Mesendoderm (in vitro differentiated cells): Measurements from ENCODE around the gene NUSAP1.

Experiments used
- DNase-seq: peaks from one replicate; pipeline ENCODE4 v3.0.0; 2013
- H2AK5ac ChIP-seq: 2 replicates; pipeline ENCODE4 v1.6.1; 2013; ENCODE audit warnings: low read length, inconsistent platforms
- H2BK120ac ChIP-seq: 2 replicates; pipeline ENCODE4 v1.6.1; 2013; ENCODE audit warnings: low read depth, mild to moderate bottlenecking, low read length, moderate library complexity, mixed read lengths
- H2BK15ac ChIP-seq: replicated peaks from 2 replicates; pipeline ENCODE4 v1.6.1; 2013; ENCODE audit warnings: low read depth, mild to moderate bottlenecking, moderate library complexity
- H2BK5ac ChIP-seq: 2 replicates; pipeline ENCODE4 v1.6.1; 2013; ENCODE audit warnings: low read length, inconsistent platforms
- H3K18ac ChIP-seq: 2 replicates; pipeline ENCODE4 v1.6.1; 2013; ENCODE audit warnings: mild to moderate bottlenecking, low read length, mixed read lengths
- H3K23ac ChIP-seq: one replicate; pipeline ENCODE4 v1.6.1; 2013; ENCODE audit warnings: low read length
- H3K27ac ChIP-seq: 2 replicates; pipeline ENCODE4 v1.5.1; 2013; ENCODE audit warnings: low read depth, mild to moderate bottlenecking, inconsistent platforms, low read length, moderate library complexity
- H3K27me3 ChIP-seq: 2 replicates; pipeline ENCODE4 v1.6.1; 2013; ENCODE audit warnings: low read length, control low read depth, mild to moderate bottlenecking, inconsistent platforms; ENCODE audit not compliant: insufficient read depth, poor library complexity
- H3K36me3 ChIP-seq: 2 replicates; pipeline ENCODE4 v1.6.1; 2013; ENCODE audit warnings: low read length, inconsistent platforms; ENCODE audit not compliant: control insufficient read depth, insufficient read depth
- H3K4ac ChIP-seq: one replicate; pipeline ENCODE4 v1.6.1; 2013; ENCODE audit warnings: low read depth, mild to moderate bottlenecking, low read length, moderate library complexity
- H3K4me1 ChIP-seq: 2 replicates; pipeline ENCODE4 v1.6.1; 2013; ENCODE audit warnings: low read depth, low read length, inconsistent platforms; ENCODE audit not compliant: control insufficient read depth
- H3K4me2 ChIP-seq: 2 replicates; pipeline ENCODE4 v1.6.1; 2013; ENCODE audit warnings: low read length
- H3K4me3 ChIP-seq: 2 replicates; pipeline ENCODE4 v1.5.1; 2013; ENCODE audit warnings: mild to moderate bottlenecking, low read length
- H3K56ac ChIP-seq: one replicate; pipeline ENCODE4 v1.6.1; 2013; ENCODE audit warnings: low read length
- H3K79me1 ChIP-seq: 2 replicates; pipeline ENCODE4 v1.6.1; 2013; ENCODE audit warnings: low read length, inconsistent platforms
- H3K79me2 ChIP-seq: 2 replicates; pipeline ENCODE4 v1.6.1; 2013; ENCODE audit warnings: mild to moderate bottlenecking, low read length; ENCODE audit not compliant: control insufficient read depth, insufficient read depth
- H3K9ac ChIP-seq: 2 replicates; pipeline ENCODE4 v1.6.1; 2013; ENCODE audit warnings: low read length, inconsistent platforms
- H4K5ac ChIP-seq: one replicate; pipeline ENCODE4 v1.6.1; 2013; ENCODE audit warnings: low read length
- H4K8ac ChIP-seq: one replicate; pipeline ENCODE4 v1.6.1; 2013; ENCODE audit warnings: low read depth, mild to moderate bottlenecking, control low read depth, low read length, moderate library complexity
- WGBS: extraction: QIAGEN DNeasy Blood & Tissue Kit; methylation state at CpG from one replicate; pipeline ENCODE4 v1.1.7; 2013; ENCODE audit warnings: low lambda C conversion rate, missing lambda C conversion rate; ENCODE audit not compliant: insufficient coverage; ENCODE audit errors: extremely low coverage; 5-methylcytosine and 5-hydroxymethylcytosine counted together

Gene NUSAP1

GRCh38 chr15:41336549-41336948 is 3.9 kb downstream of the NUSAP1 start:
- no peak overlapping the region for H3K23ac ChIP-seq
- no peak overlapping the region for H3K56ac ChIP-seq
- H3K27ac ChIP-seq: no peak overlapping the region
- H3K4ac ChIP-seq: no peak overlapping the region
- H2BK120ac ChIP-seq: no peak overlapping the region
- no peak for DNase-seq
- H3K4me1 ChIP-seq: no peaks in the 10 kb centered on the region
- no peak overlapping the region for H2AK5ac ChIP-seq
- H3K79me1 ChIP-seq: peaks cover 23% of the 10 kb centered on the region
- H3K36me3 ChIP-seq: peaks cover 4% of the 10 kb centered on the region
- no peak overlapping the region for H3K4me3 ChIP-seq
- H4K5ac ChIP-seq: no peak overlapping the region
- H3K18ac ChIP-seq: no peak overlapping the region
- no peaks in the 10 kb centered on the region for H3K27me3 ChIP-seq
- peaks cover 49% of the 10 kb centered on the region for H3K79me2 ChIP-seq
- no peak overlapping the region for H3K4me2 ChIP-seq
- H2BK15ac ChIP-seq: no peak overlapping the region
- no peak overlapping the region for H2BK5ac ChIP-seq
- no peak overlapping the region for H3K9ac ChIP-seq
- no CpG with 5 or more reads among the region's 4 CpGs for WGBS
- H4K8ac ChIP-seq: no peak overlapping the region

DNA sequence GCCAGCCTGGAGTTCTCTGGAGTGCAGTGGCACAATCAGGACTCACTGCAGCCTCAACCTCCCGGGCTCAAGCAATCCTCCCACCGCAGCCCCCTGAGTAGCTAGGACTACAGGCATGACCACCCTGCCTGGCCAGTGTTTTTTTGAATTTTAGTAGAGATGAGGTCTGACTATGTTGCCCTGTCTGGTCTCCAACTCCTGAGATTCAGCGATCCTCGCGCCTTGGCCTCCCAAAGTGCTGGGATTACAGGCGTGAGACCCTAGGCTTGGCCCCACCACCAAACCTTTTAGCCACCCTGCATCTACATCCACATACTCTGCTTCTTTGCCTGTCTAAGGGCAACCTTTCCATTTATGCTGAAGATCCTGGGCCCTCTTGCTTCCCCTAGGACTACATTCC is 4.4 kb downstream of the NUSAP1 start:
- Histone ChIP-seq H2BK120ac (no peak overlapping the region), H4K8ac (no peak overlapping the region), H3K36me3 (peaks cover 7% of the 10 kb centered on the region), H3K23ac (no peak overlapping the region), H3K56ac (no peak overlapping the region), H3K18ac (no peak overlapping the region), H3K4me2 (no peak overlapping the region), H2BK15ac (no peak overlapping the region), H2AK5ac (no peak overlapping the region), H3K79me2 (peaks cover 52% of the 10 kb centered on the region), H3K4me3 (no peak overlapping the region), H3K4ac (no peak overlapping the region), H3K27ac (no peak overlapping the region), H2BK5ac (no peak overlapping the region), H3K27me3 (no peaks in the 10 kb centered on the region), H3K9ac (no peak overlapping the region), H3K4me1 (no peaks in the 10 kb centered on the region), H4K5ac (no peak overlapping the region), H3K79me1 (peaks cover 25% of the 10 kb centered on the region)
- WGBS: no CpG with 5 or more reads among the region's 6 CpGs
- DNase-seq: no peak

- peaks cover 25% of the 10 kb centered on the region for H3K79me1 ChIP-seq
- H3K4me1 ChIP-seq: no peaks in the 10 kb centered on the region
- no peak overlapping the region for H3K4me3 ChIP-seq
- no peak overlapping the region for H3K4ac ChIP-seq
- H3K27me3 ChIP-seq: no peaks in the 10 kb centered on the region
- no peak overlapping the region for H3K4me2 ChIP-seq
- peak overlapping the region; percentile 5 for H3K56ac ChIP-seq
- H2BK15ac ChIP-seq: no peak overlapping the region
- no peak overlapping the region for H4K8ac ChIP-seq
- H4K5ac ChIP-seq: no peak overlapping the region
- peak overlapping the region; percentile 28 for H3K9ac ChIP-seq
- H2BK120ac ChIP-seq: no peak overlapping the region
- peak; percentile 6 for DNase-seq
- no peak overlapping the region for H2AK5ac ChIP-seq
- H3K18ac ChIP-seq: no peak overlapping the region
- no peak overlapping the region for H2BK5ac ChIP-seq
- H3K27ac ChIP-seq: no peak overlapping the region
- H3K36me3 ChIP-seq: peaks cover 8% of the 10 kb centered on the region
- H3K23ac ChIP-seq: no peak overlapping the region
- peaks cover 52% of the 10 kb centered on the region for H3K79me2 ChIP-seq
- WGBS: no CpG with 5 or more reads among the region's 13 CpGs
Measured at GRCh38 chr15:41337631-41338522, 5.2 kb downstream of the NUSAP1 start.

DNA sequence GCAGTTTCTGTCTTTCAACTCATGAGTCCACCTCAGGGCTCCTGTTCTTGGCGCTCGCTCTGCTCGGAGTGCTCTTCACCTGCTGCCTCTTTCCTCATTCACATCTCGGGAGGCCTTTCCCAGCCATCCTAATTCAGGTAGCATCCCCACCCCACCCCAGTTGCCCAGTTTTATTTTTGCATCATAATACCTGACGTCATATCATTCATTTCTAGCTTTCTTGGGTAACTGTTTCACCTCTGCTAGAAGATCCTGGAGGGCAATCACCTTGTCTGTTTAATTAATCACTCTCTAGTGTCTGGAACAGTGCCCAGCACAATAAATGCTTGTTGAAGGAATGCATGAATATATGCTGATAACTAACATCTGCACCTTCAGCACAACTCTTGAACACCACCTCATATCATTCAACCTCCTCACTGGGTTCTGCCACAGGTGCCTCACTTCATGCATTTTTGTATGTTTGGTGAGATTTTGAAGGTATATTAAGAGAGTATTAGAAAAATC is 7.6 kb downstream of the NUSAP1 start:
- H3K4me2 ChIP-seq: no peak overlapping the region
- no peak overlapping the region for H3K4me3 ChIP-seq
- WGBS: no CpG with 5 or more reads among the region's 5 CpGs
- H3K9ac ChIP-seq: no peak overlapping the region
- H3K79me2 ChIP-seq: peaks cover 37% of the 10 kb centered on the region
- no peak overlapping the region for H2AK5ac ChIP-seq
- H3K23ac ChIP-seq: no peak overlapping the region
- peaks cover 12% of the 10 kb centered on the region for H3K36me3 ChIP-seq
- H3K4ac ChIP-seq: no peak overlapping the region
- no peak overlapping the region for H2BK15ac ChIP-seq
- H3K79me1 ChIP-seq: peaks cover 25% of the 10 kb centered on the region
- no peak for DNase-seq
- H3K18ac ChIP-seq: no peak overlapping the region
- H4K8ac ChIP-seq: no peak overlapping the region
- H2BK120ac ChIP-seq: no peak overlapping the region
- no peak overlapping the region for H2BK5ac ChIP-seq
- no peak overlapping the region for H4K5ac ChIP-seq
- no peaks in the 10 kb centered on the region for H3K4me1 ChIP-seq
- no peaks in the 10 kb centered on the region for H3K27me3 ChIP-seq
- H3K27ac ChIP-seq: no peak overlapping the region
- no peak overlapping the region for H3K56ac ChIP-seq

- Histone ChIP-seq H2AK5ac (no peak overlapping the region), H3K4me1 (no peaks in the 10 kb centered on the region), H3K23ac (no peak overlapping the region), H3K27me3 (no peaks in the 10 kb centered on the region), H3K36me3 (peaks cover 12% of the 10 kb centered on the region), H2BK5ac (no peak overlapping the region), H3K9ac (no peak overlapping the region), H4K5ac (no peak overlapping the region), H3K27ac (no peak overlapping the region), H3K18ac (no peak overlapping the region), H3K56ac (no peak overlapping the region), H4K8ac (no peak overlapping the region), H3K4me2 (no peak overlapping the region), H3K4ac (no peak overlapping the region), H3K79me1 (peaks cover 23% of the 10 kb centered on the region), H3K79me2 (peaks cover 31% of the 10 kb centered on the region), H3K4me3 (no peak overlapping the region), H2BK120ac (no peak overlapping the region), H2BK15ac (no peak overlapping the region)
- no peak for DNase-seq
- WGBS: no CpG with 5 or more reads among the region's 4 CpGs
Measured at GRCh38 chr15:41341519-41341918, 8.8 kb downstream of the NUSAP1 start.
